H1 (cell line): ENCODE measurements around the gene IGLL1. TPM values are rescaled to one million over a fixed set of nuclear protein-coding genes. Genes with fewer than 3 reads are reported as not detected.

Experiments used
- ATF2 ChIP-seq: IDR thresholded peaks from 2 replicates; pipeline ENCODE4 v1.6.1; 2012; ENCODE audit warnings: low read length, inconsistent platforms
- ATF3 ChIP-seq: IDR thresholded peaks from 2 replicates; pipeline ENCODE4 v1.6.1; 2011; ENCODE audit warnings: low read depth, mild to moderate bottlenecking, low read length; ENCODE audit not compliant: insufficient read depth
- KDM1A ChIP-seq: fragments of 200-600, 300-600 bp; sonication (generic); IDR thresholded peaks from 2 replicates; pipeline ENCODE4 v1.7.1; 2016; ENCODE audit warnings: mild to moderate bottlenecking, low read length, borderline replicate concordance
- YY1 ChIP-seq: IDR thresholded peaks from 2 replicates; pipeline ENCODE4 v1.6.1; 2011; ENCODE audit warnings: low read depth, mild to moderate bottlenecking, low read length
- ZNF274 ChIP-seq: IDR thresholded peaks from 2 replicates; pipeline ENCODE4 v1.7.0; 2012; ENCODE audit warnings: low read length, borderline replicate concordance; ENCODE audit errors: extremely low read depth
- polyA plus RNA-seq, 7 experiments: library from polyadenylated mRNA; depleted of rRNA in 3 of 7; stranded (reverse) in 5 of 7; unstranded in 2 of 7; fragments of >200 nt in 5 of 7; fragments of 200-250 nt in 2 of 7; gene quantifications; 1 replicate in 5 of 7; 2 replicates in 1 of 7; 4 replicates in 1 of 7; pipeline versions ENCODE4 v1.2.1 to v1.2.3, GENCODE V29; 2011 to 2013; ENCODE audit warnings: missing spikeins in 2 of 7, mixed read lengths in 2 of 7
- total RNA-seq: library from RNA; stranded (reverse); fragmentation: NEBNext Ultra II Directional; extraction: Animal tissue kit (Norgen Biotek cat#: 25700); gene quantifications from 2 replicates; pipeline ENCODE4 v1.2.1, GENCODE V29; 2021

Gene IGLL1
- total and polyA plus RNA-seq, 2 of the 8 experiments (the other 6 are each of a cell fraction or from before 2014, with no cell fraction given): not detected

- TF ChIP-seq ATF3: no peak
- no peak for TF ChIP-seq KDM1A
- no peak for TF ChIP-seq ZNF274
- TF ChIP-seq YY1: no peak
- no peak for TF ChIP-seq ATF2
Measured at GRCh38 chr22:23569716-23570115, 10.4 kb downstream of the IGLL1 start (continued).
